SJSA1 (cell line): ENCODE measurements around the gene GPHA2. TPM values are rescaled to one million over a fixed set of nuclear protein-coding genes. Genes with fewer than 3 reads are reported as not detected.

ENCODE experiments used
- DNase-seq, 2 experiments: peaks; one replicate each; pipeline ENCODE4 v3.0.0-alpha.2; 2015 to 2020; ENCODE audit warnings: low spot score in 2 of 2, low read depth in 1 of 2
- H3K27ac ChIP-seq: fragments of 250-450 bp; sonication (Bioruptor Pico); 2 replicates; pipeline ENCODE4 v1.5.1; 2020; ENCODE audit warnings: mild to moderate bottlenecking, moderate library complexity
- H3K27me3 ChIP-seq: fragments of 250-450 bp; sonication (Bioruptor Pico); replicated peaks from 2 replicates; pipeline ENCODE4 v1.5.1; 2020; ENCODE audit warnings: mild to moderate bottlenecking, moderate library complexity
- H3K36me3 ChIP-seq: fragments of 250-450 bp; sonication (Bioruptor Pico); 2 replicates; pipeline ENCODE4 v1.5.1; 2020; ENCODE audit warnings: mild to moderate bottlenecking
- H3K4me1 ChIP-seq: fragments of 250-450 bp; sonication (Bioruptor Pico); replicated peaks from 2 replicates; pipeline ENCODE4 v1.6.1; 2021; ENCODE audit warnings: mild to moderate bottlenecking
- H3K4me3 ChIP-seq: fragments of 250-450 bp; sonication (Bioruptor Pico); 2 replicates; pipeline ENCODE4 v1.5.1; 2020; ENCODE audit warnings: mild to moderate bottlenecking
- H3K9me3 ChIP-seq: fragments of 250-450 bp; sonication (Bioruptor Pico); replicated peaks from 2 replicates; pipeline ENCODE4 v1.5.1; 2020; ENCODE audit warnings: mild to moderate bottlenecking
- total RNA-seq: library from RNA; depleted of rRNA; stranded (reverse); fragments of >200 nt; shearing (Covaris generic); gene quantifications from 2 replicates; pipeline ENCODE4 v1.2.3, GENCODE V29; 2014

The GPHA2 gene
- total RNA-seq, 1 experiment from 2014 or later, result not detected

DNA sequence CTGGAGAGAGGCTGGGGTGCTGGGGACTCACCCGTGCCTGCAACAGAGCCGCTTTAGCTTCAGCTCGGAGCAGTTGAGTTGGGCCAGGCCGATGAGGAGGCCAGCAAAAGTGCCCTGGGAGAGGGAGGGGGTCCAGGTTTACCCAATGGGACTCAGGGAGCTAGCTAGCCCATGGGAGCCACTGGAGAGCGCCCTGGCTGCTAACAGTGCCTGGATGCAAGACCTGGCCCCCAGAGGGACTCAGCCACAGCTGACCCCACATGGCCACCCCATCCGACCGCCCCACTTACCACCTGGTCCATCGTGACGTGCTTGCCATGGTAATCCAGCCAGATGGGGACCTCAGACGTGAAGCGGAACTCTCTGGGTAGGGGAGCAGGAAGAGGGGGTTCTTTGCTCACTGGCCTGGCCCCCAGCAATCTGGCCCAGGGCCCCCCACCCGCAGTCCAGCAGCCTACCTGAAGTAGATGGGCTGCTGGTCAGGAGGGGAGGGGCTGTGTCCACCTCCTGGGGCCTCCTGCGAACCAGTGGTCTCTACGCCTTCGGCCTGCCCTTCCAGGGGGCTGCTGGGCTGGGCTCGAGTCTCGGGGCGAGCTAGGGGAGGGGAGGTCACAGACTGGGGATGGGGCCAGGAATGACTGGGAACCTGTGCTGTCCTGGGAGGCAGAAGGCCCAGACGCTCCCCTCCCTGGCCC lies 38.2 kb downstream of the GPHA2 start:
- peaks cover 66% of the 10 kb centered on the region for H3K36me3 ChIP-seq
- peaks cover 5% of the 10 kb centered on the region for H3K4me1 ChIP-seq
- no peak overlapping the region for H3K4me3 ChIP-seq
- no peak overlapping the region for H3K27ac ChIP-seq
- H3K27me3 ChIP-seq, result no peaks in the 10 kb centered on the region
- no peaks in the 10 kb centered on the region; the same call in 1 of the 2 replicates for H3K9me3 ChIP-seq
- no peak for DNase-seq

GRCh38 chr11:64896448-64897022 lies 39.2 kb downstream of the GPHA2 start:
- Histone ChIP-seq H3K4me1 (peaks cover 5% of the 10 kb centered on the region), H3K36me3 (peaks cover 57% of the 10 kb centered on the region), H3K9me3 (no peaks in the 10 kb centered on the region; the same call in 1 of the 2 replicates), H3K27me3 (no peaks in the 10 kb centered on the region), H3K27ac (no peak overlapping the region), H3K4me3 (no peak overlapping the region)
- no peak for DNase-seq

GRCh38 chr11:64894812-64895452 lies 40.8 kb downstream of the GPHA2 start:
- H3K36me3 ChIP-seq, result peaks cover 41% of the 10 kb centered on the region
- no peak overlapping the region for H3K27ac ChIP-seq
- no peak overlapping the region for H3K4me3 ChIP-seq
- DNase-seq, result no peak
- H3K4me1 ChIP-seq, result no peaks in the 10 kb centered on the region
- H3K9me3 ChIP-seq, result no peaks in the 10 kb centered on the region
- no peaks in the 10 kb centered on the region for H3K27me3 ChIP-seq

- H3K36me3 ChIP-seq, result peaks cover 39% of the 10 kb centered on the region
- peak; percentile 82 to 98 for DNase-seq
- H3K4me1 ChIP-seq, result no peaks in the 10 kb centered on the region
These were observed 41.5 kb downstream of the GPHA2 start for GRCh38 chr11:64894070-64894811.

DNA sequence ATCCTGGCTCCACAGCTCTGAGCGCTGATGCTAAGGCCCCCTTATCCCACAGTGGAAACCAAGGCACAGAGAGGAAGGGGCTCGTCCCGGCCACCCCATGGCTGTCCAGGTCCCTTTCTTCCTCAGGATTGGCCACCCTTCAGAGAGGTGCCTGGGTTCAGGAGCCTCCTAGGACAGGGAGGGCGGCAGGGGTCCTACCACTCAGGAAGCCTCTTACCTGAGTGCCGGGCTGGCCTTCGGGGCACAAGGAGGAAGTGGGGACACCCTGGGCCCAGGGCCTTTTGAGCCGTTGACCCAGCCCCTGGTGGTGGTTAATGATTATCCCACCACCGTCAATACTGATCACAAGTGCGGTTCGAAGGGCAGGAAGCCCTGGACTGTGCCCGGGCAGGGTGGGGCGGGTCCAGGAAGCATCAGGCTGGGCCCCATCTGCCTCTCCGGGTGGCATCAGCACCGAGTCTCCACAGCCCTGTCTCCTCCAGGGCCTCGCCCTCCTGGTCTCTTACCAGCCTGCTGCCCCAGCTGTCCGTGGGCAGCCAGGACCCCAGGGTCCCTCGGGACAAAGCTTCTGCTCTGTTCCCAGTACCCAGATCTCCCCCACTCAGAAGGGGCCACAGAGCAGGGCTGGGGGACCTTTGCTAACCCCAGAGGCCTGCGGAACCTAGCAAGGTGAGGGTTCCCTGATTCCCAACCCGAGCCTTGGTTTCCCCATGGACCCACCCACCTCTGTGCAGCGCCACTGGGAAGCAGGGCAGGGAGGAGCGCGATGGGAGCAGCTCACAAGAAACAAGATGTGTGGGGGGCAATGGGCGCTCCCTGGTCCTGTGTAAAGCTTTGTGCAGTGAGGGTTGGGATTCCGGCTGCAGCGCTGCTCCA lies 42.3 kb downstream of the GPHA2 start:
- Histone ChIP-seq H3K36me3 (peaks cover 31% of the 10 kb centered on the region), H3K9me3 (no peaks in the 10 kb centered on the region), H3K4me3 (no peak overlapping the region), H3K27me3 (no peaks in the 10 kb centered on the region), H3K4me1 (no peaks in the 10 kb centered on the region), H3K27ac (no peak overlapping the region)
- DNase-seq, result no peak

More at GRCh38 chr11:64894070-64894811, 41.5 kb downstream of the GPHA2 start:
- Histone ChIP-seq H3K27me3 (no peaks in the 10 kb centered on the region), H3K27ac (no peak overlapping the region), H3K9me3 (no peaks in the 10 kb centered on the region), H3K4me3 (no peak overlapping the region)

DNA sequence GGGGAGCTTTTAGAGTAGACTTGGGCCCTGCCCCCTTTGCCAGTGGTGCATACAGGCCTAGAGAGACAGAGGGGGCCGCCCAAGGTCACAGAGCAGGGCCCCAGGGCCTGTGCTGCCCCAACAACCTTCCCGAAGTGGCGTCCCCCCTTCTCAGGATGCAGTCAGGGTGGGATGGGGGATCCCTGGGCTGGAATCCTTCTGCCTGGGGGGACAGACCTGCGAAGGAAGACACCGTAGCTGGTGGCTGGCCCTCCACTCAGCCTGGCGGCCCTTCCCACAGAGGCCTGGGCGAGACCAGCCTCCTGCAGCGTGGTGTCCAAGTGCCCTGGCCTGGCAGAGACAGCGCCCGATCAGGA lies 42.9 kb downstream of the GPHA2 start:
- Histone ChIP-seq H3K9me3 (no peaks in the 10 kb centered on the region), H3K27ac (no peak overlapping the region), H3K4me3 (no peak overlapping the region), H3K27me3 (no peaks in the 10 kb centered on the region), H3K36me3 (peaks cover 25% of the 10 kb centered on the region), H3K4me1 (peaks cover 5% of the 10 kb centered on the region)
- DNase-seq, result no peak

GRCh38 chr11:64892411-64892831 lies 43.3 kb downstream of the GPHA2 start:
- Histone ChIP-seq H3K36me3 (peaks cover 21% of the 10 kb centered on the region), H3K4me3 (no peak overlapping the region), H3K27me3 (no peaks in the 10 kb centered on the region), H3K27ac (no peak overlapping the region), H3K4me1 (peaks cover 8% of the 10 kb centered on the region), H3K9me3 (no peaks in the 10 kb centered on the region)
- no peak for DNase-seq

- Histone ChIP-seq H3K27me3 (no peaks in the 10 kb centered on the region), H3K4me1 (peaks cover 8% of the 10 kb centered on the region), H3K27ac (no peak overlapping the region), H3K36me3 (peaks cover 16% of the 10 kb centered on the region), H3K9me3 (no peaks in the 10 kb centered on the region), H3K4me3 (no peak overlapping the region)
- no peak for DNase-seq
These were observed 43.8 kb downstream of the GPHA2 start for GRCh38 chr11:64891880-64892279.

DNA sequence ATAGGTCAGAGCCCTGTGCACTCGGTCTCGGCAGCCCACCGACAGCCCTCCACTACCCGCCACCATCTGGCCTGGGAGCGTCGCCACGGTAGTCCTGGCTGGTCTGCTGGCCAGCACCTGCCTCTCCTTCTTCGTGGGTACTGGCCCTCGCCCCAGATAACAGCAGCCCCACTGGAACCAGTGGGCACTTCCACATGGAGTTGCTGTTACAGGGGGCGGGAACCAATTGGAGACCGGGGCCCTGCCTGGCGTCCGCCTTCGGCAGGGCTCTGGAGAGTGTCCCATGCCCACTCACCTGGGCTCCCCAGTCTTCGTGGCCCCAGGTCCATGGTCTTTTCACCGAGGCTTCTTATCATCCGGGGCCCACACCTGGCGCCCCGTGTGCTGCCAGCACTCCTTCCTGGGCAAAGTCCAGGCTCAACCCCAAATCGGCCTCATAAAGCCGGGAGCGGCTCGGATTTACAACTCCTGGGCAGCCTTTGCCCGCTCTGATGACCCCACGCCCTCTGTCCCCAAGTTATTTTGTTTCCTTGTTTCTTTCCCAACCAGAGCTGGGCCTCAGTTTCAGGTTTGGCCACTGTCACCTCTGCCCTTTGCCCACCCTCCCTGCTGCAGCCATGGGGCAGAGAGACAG lies 44.4 kb downstream of the GPHA2 start:
- Histone ChIP-seq H3K36me3 (peaks cover 11% of the 10 kb centered on the region), H3K9me3 (no peaks in the 10 kb centered on the region), H3K27me3 (no peaks in the 10 kb centered on the region), H3K4me1 (peaks cover 8% of the 10 kb centered on the region), H3K27ac (no peak overlapping the region), H3K4me3 (no peak overlapping the region)
- DNase-seq, result no peak

- DNase-seq, result no peak
- H3K27me3 ChIP-seq, result no peaks in the 10 kb centered on the region
- peaks cover 14% of the 10 kb centered on the region for H3K4me1 ChIP-seq
- no peaks in the 10 kb centered on the region for H3K9me3 ChIP-seq
- peaks cover 7% of the 10 kb centered on the region for H3K36me3 ChIP-seq
- H3K4me3 ChIP-seq, result no peak overlapping the region
- H3K27ac ChIP-seq, result no peak overlapping the region
These were observed 45.2 kb downstream of the GPHA2 start for GRCh38 chr11:64890522-64890939.

GRCh38 chr11:64888729-64889511 lies 46.8 kb downstream of the GPHA2 start:
- DNase-seq, result no peak

GRCh38 chr11:64888406-64888728 lies 47.3 kb downstream of the GPHA2 start:
- H3K27me3 ChIP-seq, result no peaks in the 10 kb centered on the region
- no peaks in the 10 kb centered on the region for H3K36me3 ChIP-seq
- no peaks in the 10 kb centered on the region for H3K9me3 ChIP-seq
- DNase-seq, result no peak
- no peak overlapping the region for H3K4me3 ChIP-seq
- peaks cover 17% of the 10 kb centered on the region for H3K4me1 ChIP-seq
- H3K27ac ChIP-seq, result no peak overlapping the region

More at GRCh38 chr11:64888729-64889511, 46.8 kb downstream of the GPHA2 start:
- H3K27ac ChIP-seq, result no peak overlapping the region
- H3K36me3 ChIP-seq, result no peaks in the 10 kb centered on the region
- no peak overlapping the region for H3K4me3 ChIP-seq
- no peaks in the 10 kb centered on the region for H3K27me3 ChIP-seq
- peaks cover 17% of the 10 kb centered on the region for H3K4me1 ChIP-seq
- no peaks in the 10 kb centered on the region for H3K9me3 ChIP-seq
